Stomach (tissue), 4 donors: Measurements from ENCODE around the gene CATSPER1.

Source experiments
- EP300 ChIP-seq: sonication (generic); formaldehyde crosslinking; IDR thresholded peaks from one replicate; pipeline ENCODE4 v1.6.1; 2017; ENCODE audit warnings: antibody characterized with exemption
- POLR2A ChIP-seq, 4 donors: fragments of 450-650 bp; IDR thresholded peaks; one replicate each; pipeline ENCODE4 v1.6.1; 2016; ENCODE audit warnings: antibody characterized with exemption in 4 of 4, control low read depth in 2 of 4, mild to moderate bottlenecking in 1 of 4, moderate library complexity in 1 of 4
- POLR2AphosphoS5 ChIP-seq, 3 donors: sonication (generic); formaldehyde crosslinking; IDR thresholded peaks; one replicate each; pipeline ENCODE4 v1.6.1; 2016; ENCODE audit warnings: antibody characterized with exemption in 3 of 3
- TF ChIP-seq, protein P1 (sequence below), 7 experiments: fragments of 450-650 bp in 4 of 7; fragments of 200-600 bp in 3 of 7; sonication (generic) in 3 of 7; IDR thresholded peaks; one replicate each; pipeline ENCODE4 v1.5.1; 2016 to 2019; ENCODE audit warnings: antibody characterized with exemption in 7 of 7, control low read depth in 2 of 7, mild to moderate bottlenecking in 1 of 7

DNA sequence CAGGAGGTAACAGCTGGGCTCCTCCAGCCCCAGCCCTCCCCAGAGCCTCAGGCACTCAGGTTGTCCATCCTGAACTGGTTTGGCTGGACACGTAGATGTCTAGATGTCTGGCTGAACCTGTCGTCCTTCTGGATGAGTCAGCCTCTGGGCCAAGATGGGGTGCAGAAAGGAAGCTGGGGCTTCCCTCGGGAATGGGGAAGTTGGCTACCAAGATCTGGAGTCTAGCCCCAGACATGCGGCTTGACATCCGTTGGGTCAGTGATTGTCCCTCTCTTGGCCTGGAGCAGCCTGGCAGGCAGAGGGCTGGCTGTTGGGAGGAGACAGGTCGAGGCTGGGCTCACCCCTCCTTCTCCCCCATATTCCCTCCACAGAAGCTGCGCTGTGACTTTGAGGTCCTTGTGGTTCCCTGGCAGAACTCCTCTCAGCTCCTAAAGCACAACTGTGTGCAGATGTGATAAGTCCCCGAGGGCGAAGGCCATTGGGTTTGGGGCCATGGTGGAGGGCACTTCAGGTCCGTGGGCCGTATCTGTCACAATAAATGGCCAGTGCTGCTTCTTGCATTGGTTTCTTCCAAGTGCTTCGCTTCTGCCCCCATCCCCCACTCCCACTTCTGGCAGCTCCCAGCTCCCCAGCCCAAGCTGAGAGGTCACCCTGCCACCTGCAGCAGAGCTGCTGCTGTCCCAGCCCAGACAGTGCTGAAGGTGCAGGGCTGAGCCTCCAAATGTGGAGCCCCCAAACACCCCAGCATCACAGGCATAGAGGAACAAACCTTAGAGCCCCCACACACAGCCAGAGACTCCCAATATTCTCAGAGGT, 13.1 kb downstream of the CATSPER1 start:
- TF ChIP-seq, protein P1, sequence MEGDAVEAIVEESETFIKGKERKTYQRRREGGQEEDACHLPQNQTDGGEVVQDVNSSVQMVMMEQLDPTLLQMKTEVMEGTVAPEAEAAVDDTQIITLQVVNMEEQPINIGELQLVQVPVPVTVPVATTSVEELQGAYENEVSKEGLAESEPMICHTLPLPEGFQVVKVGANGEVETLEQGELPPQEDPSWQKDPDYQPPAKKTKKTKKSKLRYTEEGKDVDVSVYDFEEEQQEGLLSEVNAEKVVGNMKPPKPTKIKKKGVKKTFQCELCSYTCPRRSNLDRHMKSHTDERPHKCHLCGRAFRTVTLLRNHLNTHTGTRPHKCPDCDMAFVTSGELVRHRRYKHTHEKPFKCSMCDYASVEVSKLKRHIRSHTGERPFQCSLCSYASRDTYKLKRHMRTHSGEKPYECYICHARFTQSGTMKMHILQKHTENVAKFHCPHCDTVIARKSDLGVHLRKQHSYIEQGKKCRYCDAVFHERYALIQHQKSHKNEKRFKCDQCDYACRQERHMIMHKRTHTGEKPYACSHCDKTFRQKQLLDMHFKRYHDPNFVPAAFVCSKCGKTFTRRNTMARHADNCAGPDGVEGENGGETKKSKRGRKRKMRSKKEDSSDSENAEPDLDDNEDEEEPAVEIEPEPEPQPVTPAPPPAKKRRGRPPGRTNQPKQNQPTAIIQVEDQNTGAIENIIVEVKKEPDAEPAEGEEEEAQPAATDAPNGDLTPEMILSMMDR (IDR thresholded peaks at IDR 0.05): no peak
- no peak for TF ChIP-seq POLR2A (IDR thresholded peaks at IDR 0.05)
- no peak for TF ChIP-seq POLR2AphosphoS5 (IDR thresholded peaks at IDR 0.05)
- no peak for TF ChIP-seq EP300
